ENCODE results near the gene PLLP. TPM values are rescaled to one million over a fixed set of nuclear protein-coding genes. Genes with fewer than 3 reads are reported as not detected.

The PLLP gene
- total RNA-seq, 1 experiment from 2014 or later = 3.1 TPM

- peak; percentile 36; the same call in 1 of the 2 replicates for TF ChIP-seq POLR2AphosphoS5 (IDR thresholded peaks at IDR 0.05; ENCODE audit: low read depth, low read length)
- 0 out of 2 replicates have a peak, but pooled peaks have one; percentile 2 for TF ChIP-seq SP1 (IDR thresholded peaks at IDR 0.05; ENCODE audit: low read depth)
- peak; percentile 95; the same call in 1 of the 2 replicates for TF ChIP-seq ATF3 (IDR thresholded peaks at IDR 0.05)
These were observed 15.4 kb upstream of the PLLP start (continued) for GRCh38 chr16:57299719-57300386.

DNA sequence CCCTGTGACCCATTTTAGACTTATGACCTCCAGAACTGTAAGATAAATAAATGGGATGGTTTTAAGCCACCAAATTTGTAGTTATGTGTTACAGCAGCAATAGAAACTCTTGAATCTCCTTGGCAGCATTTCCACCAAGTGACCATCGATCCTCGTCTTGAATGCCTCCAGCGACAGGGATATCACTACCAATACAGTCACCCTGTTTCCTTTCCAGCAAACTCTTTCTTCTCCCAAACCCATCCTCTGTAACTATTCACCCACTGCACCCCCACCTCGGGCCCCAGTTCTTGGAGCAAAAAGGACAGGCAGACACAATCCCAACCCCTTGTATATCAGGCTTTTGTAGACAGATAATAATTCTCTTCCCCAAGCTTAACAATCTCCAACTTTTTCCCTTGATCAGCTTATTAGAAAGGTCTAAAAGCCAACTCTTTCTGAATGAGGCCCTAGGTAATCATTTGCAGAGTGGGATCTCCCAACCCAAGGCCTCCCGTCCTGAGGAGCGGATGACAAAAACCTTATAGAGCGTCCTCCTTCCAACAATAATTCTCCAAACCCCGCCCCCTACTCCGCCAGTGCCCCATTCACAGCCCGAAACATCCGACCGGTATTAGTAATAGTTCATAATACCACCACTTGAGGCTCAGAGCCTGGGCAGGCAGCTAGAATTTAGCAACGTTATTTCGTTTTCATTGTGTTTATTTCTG is 14.7 kb upstream of the PLLP start:
- Histone ChIP-seq H3K27me3 (ENCODE audit: insufficient read depth, low read length) (no peaks in the 10 kb centered on the region), H3K36me3 (ENCODE audit: control insufficient read depth in 1 of 2, insufficient read depth in 2 of 2, low read length in 2 of 2) (no peaks in the 10 kb centered on the region), H4K20me1 (ENCODE audit: insufficient read depth) (no peaks in the 10 kb centered on the region), H3K9me2 (ENCODE audit: insufficient read depth) (no peaks in the 10 kb centered on the region), H3K4me1 (ENCODE audit: control insufficient read depth in 1 of 2, insufficient read depth in 2 of 2, low read length in 2 of 2) (peaks cover 9 to 36% of the 10 kb centered on the region in 2 experiments), H3K4me2 (ENCODE audit: low read length) (peak overlapping the region; percentile 75), H2AFZ (ENCODE audit: low read depth, low read length, poor library complexity, severe bottlenecking) (peak overlapping the region; percentile 59), H3K27ac (ENCODE audit: low read depth, low read length) (peak overlapping the region; percentile 51), H3K9ac (ENCODE audit: low read length) (peak overlapping the region; percentile 14), H3K9me3 (ENCODE audit: control insufficient read depth in 1 of 2, insufficient read depth in 1 of 2, low read depth in 1 of 2, low read length in 2 of 2) (no peaks in the 10 kb centered on the region), H3K79me2 (ENCODE audit: insufficient read depth, low read length) (no peaks in the 10 kb centered on the region), H3K4me3 (replicated peaks in 1 of 2; ENCODE audit: low read depth in 1 of 2, low read length in 2 of 2) (peak overlapping the region; percentile 32 to 53)
- ATAC-seq (peak; percentile 52), DNase-seq (ENCODE audit: low read depth, low spot score) (no peak)
- intact Hi-C loops (cut with micrococcal nuclease) = loop anchor here (10.0 kb wide), 1 partner anchor 114 kb away; the partner anchor contains the start of genes PSME3IP1 and RSPRY1
- ChIA-PET POLR2A (interaction anchor here (1.8 to 3.5 kb wide), 2 partner anchors 54 to 118 kb away, joined by 5 to 17 read pairs; partner anchors contain the start of gene ARL2BP), RAD21 (ENCODE audit: low non-redundant PET in 1 of 2, low total read pairs in 2 of 2, uncharacterized antibody in 2 of 2, unreplicated experiment in 2 of 2) (interaction anchor here in 1 of 2 experiments (1.0 kb wide), 1 partner anchor 113 kb away, joined by 3 read pairs; the partner anchor contains the start of genes PSME3IP1 and RSPRY1), CTCF (interaction anchor here (0.6 to 6.2 kb wide), 5 partner anchors 9 to 148 kb away, joined by 3 to 126 read pairs (median 4); partner anchors contain the start of genes CIAPIN1 and COQ9)
- no TSS peak for BruUV-seq (replicated peaks)
- TF ChIP-seq, protein P1, sequence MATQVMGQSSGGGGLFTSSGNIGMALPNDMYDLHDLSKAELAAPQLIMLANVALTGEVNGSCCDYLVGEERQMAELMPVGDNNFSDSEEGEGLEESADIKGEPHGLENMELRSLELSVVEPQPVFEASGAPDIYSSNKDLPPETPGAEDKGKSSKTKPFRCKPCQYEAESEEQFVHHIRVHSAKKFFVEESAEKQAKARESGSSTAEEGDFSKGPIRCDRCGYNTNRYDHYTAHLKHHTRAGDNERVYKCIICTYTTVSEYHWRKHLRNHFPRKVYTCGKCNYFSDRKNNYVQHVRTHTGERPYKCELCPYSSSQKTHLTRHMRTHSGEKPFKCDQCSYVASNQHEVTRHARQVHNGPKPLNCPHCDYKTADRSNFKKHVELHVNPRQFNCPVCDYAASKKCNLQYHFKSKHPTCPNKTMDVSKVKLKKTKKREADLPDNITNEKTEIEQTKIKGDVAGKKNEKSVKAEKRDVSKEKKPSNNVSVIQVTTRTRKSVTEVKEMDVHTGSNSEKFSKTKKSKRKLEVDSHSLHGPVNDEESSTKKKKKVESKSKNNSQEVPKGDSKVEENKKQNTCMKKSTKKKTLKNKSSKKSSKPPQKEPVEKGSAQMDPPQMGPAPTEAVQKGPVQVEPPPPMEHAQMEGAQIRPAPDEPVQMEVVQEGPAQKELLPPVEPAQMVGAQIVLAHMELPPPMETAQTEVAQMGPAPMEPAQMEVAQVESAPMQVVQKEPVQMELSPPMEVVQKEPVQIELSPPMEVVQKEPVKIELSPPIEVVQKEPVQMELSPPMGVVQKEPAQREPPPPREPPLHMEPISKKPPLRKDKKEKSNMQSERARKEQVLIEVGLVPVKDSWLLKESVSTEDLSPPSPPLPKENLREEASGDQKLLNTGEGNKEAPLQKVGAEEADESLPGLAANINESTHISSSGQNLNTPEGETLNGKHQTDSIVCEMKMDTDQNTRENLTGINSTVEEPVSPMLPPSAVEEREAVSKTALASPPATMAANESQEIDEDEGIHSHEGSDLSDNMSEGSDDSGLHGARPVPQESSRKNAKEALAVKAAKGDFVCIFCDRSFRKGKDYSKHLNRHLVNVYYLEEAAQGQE (IDR thresholded peaks at IDR 0.05; ENCODE audit: low read depth) = no peak
- TF ChIP-seq EZH2 (IDR thresholded peaks at IDR 0.05) = no peak
- TF ChIP-seq SIN3A (IDR thresholded peaks at IDR 0.05; ENCODE audit: low read depth) = peak; percentile 20; the same call in 1 of the 2 replicates
- TF ChIP-seq CEBPB (IDR thresholded peaks at IDR 0.05; ENCODE audit: low read depth) = no peak
- no peak for TF ChIP-seq YY1 (IDR thresholded peaks at IDR 0.05; ENCODE audit: extremely low read depth, insufficient replicate concordance, low read depth, low read length)
- peak; percentile 22; the same call in 1 of the 2 replicates for TF ChIP-seq RAD21 (IDR thresholded peaks at IDR 0.05; ENCODE audit: low read depth)
- no peak for TF ChIP-seq CTCF (IDR thresholded peaks at IDR 0.05 in 2 of 3, conservative IDR thresholded peaks at IDR 0.05 in 1 of 3; ENCODE audit: borderline replicate concordance in 1 of 3, insufficient read depth in 1 of 3, low read depth in 2 of 3, low read length in 2 of 3)
- TF ChIP-seq SRF (IDR thresholded peaks at IDR 0.05; ENCODE audit: low read depth) = no peak
- TF ChIP-seq POLR2AphosphoS5 (IDR thresholded peaks at IDR 0.05; ENCODE audit: low read depth, low read length) = no peak
- no peak for TF ChIP-seq CBX3 (IDR thresholded peaks at IDR 0.05; ENCODE audit: low read depth)
